H9 (cell line): ENCODE measurements around the gene PKMYT1. TPM values are rescaled to one million over a fixed set of nuclear protein-coding genes. Genes with fewer than 3 reads are reported as not detected.

Experiments used
- DNase-seq: peaks from one replicate; pipeline ENCODE4 v3.0.0-alpha.2; 2017
- H2AFZ ChIP-seq: one replicate; pipeline ENCODE4 v1.6.1; 2013; ENCODE audit warnings: mild to moderate bottlenecking, low read length, control low read depth, moderate library complexity
- H2AK5ac ChIP-seq: 2 replicates; pipeline ENCODE4 v1.6.1; 2013; ENCODE audit warnings: low read length, control low read depth, mixed read lengths; ENCODE audit not compliant: insufficient read length
- H2BK120ac ChIP-seq: one replicate; pipeline ENCODE4 v1.6.1; 2013; ENCODE audit warnings: low read depth, mild to moderate bottlenecking, low read length, control low read depth, inconsistent platforms; ENCODE audit not compliant: poor library complexity, severe bottlenecking
- H2BK12ac ChIP-seq: 2 replicates; pipeline ENCODE4 v1.6.1; 2013; ENCODE audit warnings: low read length, control low read depth, mixed read lengths, low read depth; ENCODE audit not compliant: insufficient read length
- H2BK15ac ChIP-seq: 2 replicates; pipeline ENCODE4 v1.6.1; 2013; ENCODE audit warnings: low read depth, low read length, control low read depth
- H2BK20ac ChIP-seq: one replicate; pipeline ENCODE4 v1.6.1; 2013; ENCODE audit warnings: low read depth, mild to moderate bottlenecking, low read length, control low read depth, inconsistent platforms; ENCODE audit not compliant: poor library complexity, severe bottlenecking
- H2BK5ac ChIP-seq: 2 replicates; pipeline ENCODE4 v1.6.1; 2013; ENCODE audit warnings: low read length, control low read depth, mixed read lengths; ENCODE audit not compliant: insufficient read length
- H3K14ac ChIP-seq: 2 replicates; pipeline ENCODE4 v1.6.1; 2013; ENCODE audit warnings: low read length, control low read depth; ENCODE audit not compliant: insufficient read depth
- H3K18ac ChIP-seq: 2 replicates; pipeline ENCODE4 v1.6.1; 2013; ENCODE audit warnings: low read depth, mild to moderate bottlenecking, mixed read lengths, low read length, control low read depth; ENCODE audit not compliant: insufficient read length
- H3K23ac ChIP-seq: 2 replicates; pipeline ENCODE4 v1.6.1; 2013; ENCODE audit warnings: low read length, control low read depth, mixed read lengths, low read depth; ENCODE audit not compliant: insufficient read length
- H3K23me2 ChIP-seq: 2 replicates; pipeline ENCODE4 v1.6.1; 2013; ENCODE audit warnings: low read depth, mild to moderate bottlenecking, mixed read lengths, low read length, control low read depth; ENCODE audit not compliant: insufficient read length, poor library complexity, severe bottlenecking
- H3K27ac ChIP-seq: 2 replicates; pipeline ENCODE4 v1.5.1; 2013; ENCODE audit warnings: low read length, control low read depth, mixed read lengths, low read depth; ENCODE audit not compliant: insufficient read length
- H3K27me3 ChIP-seq: 2 replicates; pipeline ENCODE4 v1.6.1; 2013; ENCODE audit warnings: low read length, control low read depth, inconsistent platforms; ENCODE audit not compliant: insufficient read depth
- H3K4ac ChIP-seq: 2 replicates; pipeline ENCODE4 v1.6.1; 2013; ENCODE audit warnings: low read depth, mild to moderate bottlenecking, control low read depth, inconsistent platforms, low read length, moderate library complexity
- H3K4me1 ChIP-seq: 2 replicates; pipeline ENCODE4 v1.6.1; 2013; ENCODE audit warnings: low read length, control low read depth, inconsistent platforms; ENCODE audit not compliant: insufficient read depth
- H3K4me2 ChIP-seq: 2 replicates; pipeline ENCODE4 v1.6.1; 2013; ENCODE audit warnings: low read length, control low read depth, mixed read lengths; ENCODE audit not compliant: insufficient read length, insufficient read depth
- H3K56ac ChIP-seq: 2 replicates; pipeline ENCODE4 v1.6.1; 2013; ENCODE audit warnings: low read depth, mild to moderate bottlenecking, mixed read lengths, low read length, control low read depth; ENCODE audit not compliant: insufficient read length
- H3K79me1 ChIP-seq: 2 replicates; pipeline ENCODE4 v1.6.1; 2013; ENCODE audit warnings: low read depth, mild to moderate bottlenecking, moderate library complexity, low read length, control low read depth, inconsistent platforms; ENCODE audit not compliant: insufficient read depth, poor library complexity, severe bottlenecking
- H3K79me2 ChIP-seq: 2 replicates; pipeline ENCODE4 v1.6.1; 2013; ENCODE audit warnings: low read length, control low read depth, inconsistent platforms; ENCODE audit not compliant: insufficient read depth
- H3K9ac ChIP-seq: 2 replicates; pipeline ENCODE4 v1.6.1; 2013; ENCODE audit warnings: low read length, control low read depth, mixed read lengths; ENCODE audit not compliant: insufficient read length; ENCODE audit errors: extremely low read depth
- H3K9me3 ChIP-seq: one replicate; pipeline ENCODE4 v1.6.1; 2013; ENCODE audit warnings: low read depth, low read length, inconsistent platforms; ENCODE audit not compliant: control insufficient read depth
- H3T11ph ChIP-seq: one replicate; pipeline ENCODE4 v1.6.1; 2013; ENCODE audit warnings: mild to moderate bottlenecking, low read length, control low read depth, inconsistent platforms
- H4K20me1 ChIP-seq: one replicate; pipeline ENCODE4 v1.6.1; 2013; ENCODE audit not compliant: control insufficient read depth, insufficient read length, insufficient read depth
- H4K5ac ChIP-seq: 2 replicates; pipeline ENCODE4 v1.6.1; 2013; ENCODE audit warnings: low read depth, mild to moderate bottlenecking, mixed read lengths, low read length, control low read depth; ENCODE audit not compliant: insufficient read length
- H4K8ac ChIP-seq: replicated peaks from 2 replicates; pipeline ENCODE4 v1.6.1; 2013; ENCODE audit warnings: low read length, control low read depth, mixed read lengths, low read depth; ENCODE audit not compliant: insufficient read length
- H4K91ac ChIP-seq: 2 replicates; pipeline ENCODE4 v1.6.1; 2013; ENCODE audit warnings: low read depth, mild to moderate bottlenecking, moderate library complexity, mixed read lengths, low read length, control low read depth; ENCODE audit not compliant: insufficient read length
- H3K27ac Mint-ChIP-seq, 3 experiments: 2 replicates in 2 of 3; 3 replicates in 1 of 3; pipeline ENCODE4 v1.8.0; 2020 to 2021; ENCODE audit warnings: mixed read lengths in 3 of 3, mild to moderate bottlenecking in 1 of 3, moderate library complexity in 1 of 3
- H3K27me3 Mint-ChIP-seq: 2 replicates; pipeline ENCODE4 v1.8.0; 2021; ENCODE audit warnings: low read depth, mild to moderate bottlenecking, moderate library complexity, mixed read lengths
- H3K36me3 Mint-ChIP-seq, 3 experiments: 2 replicates in 2 of 3; 3 replicates in 1 of 3; pipeline ENCODE4 v1.8.0; 2020 to 2021; ENCODE audit warnings: low read depth in 3 of 3, mixed read lengths in 3 of 3; ENCODE audit not compliant: insufficient read depth in 1 of 3
- H3K4me1 Mint-ChIP-seq, 2 experiments: 2 replicates each; pipeline ENCODE4 v1.8.0; 2020; ENCODE audit warnings: mixed read lengths in 2 of 2
- H3K4me3 Mint-ChIP-seq, 2 experiments: 2 replicates in 1 of 2; 3 replicates in 1 of 2; pipeline ENCODE4 v1.8.0; 2020 to 2021; ENCODE audit warnings: mild to moderate bottlenecking in 2 of 2, mixed read lengths in 2 of 2, moderate library complexity in 1 of 2
- H3K9me3 Mint-ChIP-seq, 2 experiments: 2 replicates in 1 of 2; 3 replicates in 1 of 2; pipeline ENCODE4 v1.8.0; 2020; ENCODE audit warnings: mild to moderate bottlenecking in 2 of 2, mixed read lengths in 2 of 2, moderate library complexity in 1 of 2
- CTCF ChIP-seq: fragments of 200-600 bp; sonication (generic); conservative IDR thresholded peaks from 3 replicates; pipeline ENCODE4 v1.8.0; 2021; ENCODE audit warnings: antibody characterized with exemption, mild to moderate bottlenecking
- WGBS: extraction: QIAGEN DNeasy Blood & Tissue Kit; methylation state at CpG from one replicate; pipeline ENCODE4 v1.1.7; 2013; ENCODE audit warnings: missing lambda C conversion rate, low lambda C conversion rate, mixed read lengths; ENCODE audit not compliant: insufficient read length; ENCODE audit errors: extremely low coverage; 5-methylcytosine and 5-hydroxymethylcytosine counted together
- total RNA-seq: library from RNA; stranded (reverse); gene quantifications from 2 replicates; pipeline ENCODE4 v1.2.1, GENCODE V29; 2021

The PKMYT1 gene
- total RNA-seq, 1 experiment from 2014 or later: 114 TPM

DNA sequence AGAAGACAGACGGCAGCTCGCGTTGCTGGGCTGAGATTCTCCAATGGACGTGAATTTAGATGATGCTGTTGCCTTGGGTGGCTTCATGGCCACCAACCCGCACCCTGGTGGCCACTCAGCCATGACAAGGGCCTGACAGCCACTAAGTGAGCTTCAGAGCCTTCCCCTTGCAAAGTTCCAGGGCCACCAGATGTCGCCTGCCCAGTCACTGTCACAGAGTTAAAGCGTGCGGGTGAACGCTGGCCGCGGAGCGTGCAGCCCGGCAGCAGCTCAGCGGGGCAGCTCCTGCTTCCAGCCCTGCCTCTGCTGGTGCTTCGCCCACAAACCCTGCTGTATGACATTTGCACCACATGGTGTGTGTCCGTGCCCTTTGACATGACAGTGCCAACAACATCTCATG, 29.5 kb downstream of the PKMYT1 start:
- H4K5ac ChIP-seq: no peak overlapping the region
- Mint-ChIP-seq H3K36me3 (peaks cover 0 to 9% (median 5%) of the 10 kb centered on the region in 3 experiments; a peak in 3 of 7 replicates), H3K4me1 (peaks cover 6 to 11% of the 10 kb centered on the region in 2 experiments), H3K4me3 (no peak overlapping the region), H3K27me3 (peaks cover 2% of the 10 kb centered on the region; the same call in 1 of the 2 replicates), H3K27ac (no peak overlapping the region), H3K9me3 (no peaks in the 10 kb centered on the region; a peak in 2 of 5 replicates)
- H3K9ac ChIP-seq: no peak overlapping the region
- no peak overlapping the region for H2BK15ac ChIP-seq
- H3K14ac ChIP-seq: no peak overlapping the region
- no peak overlapping the region for H3K56ac ChIP-seq
- no peak overlapping the region for H4K8ac ChIP-seq
- no peak overlapping the region for H3K4ac ChIP-seq
- WGBS: no CpG with 5 or more reads among the region's 16 CpGs
- no peak overlapping the region for H2BK20ac ChIP-seq
- H2AK5ac ChIP-seq: no peak overlapping the region
- no peaks in the 10 kb centered on the region for H3K79me2 ChIP-seq
- H2BK12ac ChIP-seq: no peak overlapping the region
- DNase-seq: no peak
- no peaks in the 10 kb centered on the region for H3K9me3 ChIP-seq
- no peak overlapping the region for H2BK120ac ChIP-seq
- no peaks in the 10 kb centered on the region for H4K20me1 ChIP-seq
- TF ChIP-seq CTCF: no peak
- no peak overlapping the region for H3K4me2 ChIP-seq
- no peaks in the 10 kb centered on the region for H3K79me1 ChIP-seq
- H3K23me2 ChIP-seq: no peaks in the 10 kb centered on the region
- no peak overlapping the region for H3K18ac ChIP-seq
- no peak overlapping the region for H3K27ac ChIP-seq
- no peaks in the 10 kb centered on the region for H3K27me3 ChIP-seq
- H3T11ph ChIP-seq: no peak overlapping the region
- no peak overlapping the region for H2BK5ac ChIP-seq
- no peak overlapping the region for H2AFZ ChIP-seq
- H3K23ac ChIP-seq: no peak overlapping the region
- no peak overlapping the region for H4K91ac ChIP-seq
- peaks cover 3% of the 10 kb centered on the region; the same call in 1 of the 2 replicates for H3K4me1 ChIP-seq
